C4-2B (cell line): Measurements from ENCODE around the gene NPAS3.

Experiments
- CTCF ChIP-seq: fragments of 450-650 bp; conservative IDR thresholded peaks from 2 replicates; pipeline ENCODE4 v1.5.1; 2017; ENCODE audit warnings: mild to moderate bottlenecking
- ZFX ChIP-seq: fragments of 450-650 bp; IDR thresholded peaks from 2 replicates; pipeline ENCODE4 v1.6.1; 2017

- TF ChIP-seq CTCF: no peak
- TF ChIP-seq ZFX: no peak
These were observed 691.1 kb downstream of the NPAS3 start for GRCh38 chr14:33629792-33630191.
